Stimulated activated CD4-positive, alpha-beta T cell treated with anti-CD3 and anti-CD28 coated beads, Interleukin-2, amount 100 ng/mL, for 4 hours (primary cell): ENCODE results near the gene TAB2.

ENCODE experiments used
- DNase-seq: peaks from one replicate; pipeline ENCODE4 v3.0.0-alpha.2; 2020; ENCODE audit warnings: low read depth

Gene TAB2, protein sequence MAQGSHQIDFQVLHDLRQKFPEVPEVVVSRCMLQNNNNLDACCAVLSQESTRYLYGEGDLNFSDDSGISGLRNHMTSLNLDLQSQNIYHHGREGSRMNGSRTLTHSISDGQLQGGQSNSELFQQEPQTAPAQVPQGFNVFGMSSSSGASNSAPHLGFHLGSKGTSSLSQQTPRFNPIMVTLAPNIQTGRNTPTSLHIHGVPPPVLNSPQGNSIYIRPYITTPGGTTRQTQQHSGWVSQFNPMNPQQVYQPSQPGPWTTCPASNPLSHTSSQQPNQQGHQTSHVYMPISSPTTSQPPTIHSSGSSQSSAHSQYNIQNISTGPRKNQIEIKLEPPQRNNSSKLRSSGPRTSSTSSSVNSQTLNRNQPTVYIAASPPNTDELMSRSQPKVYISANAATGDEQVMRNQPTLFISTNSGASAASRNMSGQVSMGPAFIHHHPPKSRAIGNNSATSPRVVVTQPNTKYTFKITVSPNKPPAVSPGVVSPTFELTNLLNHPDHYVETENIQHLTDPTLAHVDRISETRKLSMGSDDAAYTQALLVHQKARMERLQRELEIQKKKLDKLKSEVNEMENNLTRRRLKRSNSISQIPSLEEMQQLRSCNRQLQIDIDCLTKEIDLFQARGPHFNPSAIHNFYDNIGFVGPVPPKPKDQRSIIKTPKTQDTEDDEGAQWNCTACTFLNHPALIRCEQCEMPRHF

DNA sequence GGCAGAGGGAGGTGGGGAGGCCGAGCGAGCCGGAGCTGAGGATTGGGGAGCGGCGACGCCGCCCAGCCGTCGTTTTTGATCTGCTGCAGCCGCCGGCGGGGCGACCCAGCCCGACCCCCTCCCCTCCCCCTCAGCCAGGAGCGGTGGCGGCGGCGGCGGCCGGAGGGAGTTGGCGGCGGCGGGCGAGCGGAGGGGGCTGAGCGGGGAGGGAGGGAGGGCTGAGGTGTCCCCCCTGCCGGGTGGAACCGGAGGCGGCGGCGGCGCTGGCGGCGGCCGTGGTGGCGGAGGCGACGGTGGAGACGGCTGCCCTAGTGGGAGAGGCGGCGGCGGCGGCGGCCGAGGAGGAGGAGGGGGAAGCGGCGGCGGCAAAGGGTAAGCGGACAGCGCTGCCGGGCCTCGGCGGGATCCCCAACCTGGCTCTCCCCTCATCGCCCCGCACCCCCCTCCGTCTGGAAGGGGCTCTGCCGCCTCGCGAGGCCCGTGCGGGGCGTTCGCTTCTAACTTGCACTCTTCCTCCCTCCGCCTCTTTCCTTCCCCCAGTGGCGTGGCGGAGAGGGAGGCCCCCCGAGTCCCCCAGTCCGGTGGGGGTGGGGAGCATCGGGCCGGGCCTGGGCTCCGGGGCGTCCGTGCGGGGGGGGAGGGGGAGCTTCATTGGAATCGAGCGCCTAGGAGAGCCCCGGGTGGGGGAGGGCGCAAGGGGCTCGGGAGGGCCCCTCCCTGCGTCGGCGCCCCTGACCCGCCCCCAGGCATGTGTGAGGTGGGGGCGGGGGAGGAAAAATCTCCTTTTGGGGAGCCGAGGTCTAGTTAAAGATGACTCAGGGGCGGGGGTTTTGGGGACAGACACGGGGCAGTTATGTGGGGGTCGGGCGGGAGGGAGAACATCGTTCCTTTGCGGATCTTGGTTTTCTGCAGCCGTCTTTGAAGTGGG lies at the start of gene TAB2:
TSS of gene TAB2 (plus strand) at position 69 of the 928 bp plus-strand sequence. CDS start 52,286 bp downstream, outside the sequence.
- DNase-seq, result peak; percentile 86

DNA sequence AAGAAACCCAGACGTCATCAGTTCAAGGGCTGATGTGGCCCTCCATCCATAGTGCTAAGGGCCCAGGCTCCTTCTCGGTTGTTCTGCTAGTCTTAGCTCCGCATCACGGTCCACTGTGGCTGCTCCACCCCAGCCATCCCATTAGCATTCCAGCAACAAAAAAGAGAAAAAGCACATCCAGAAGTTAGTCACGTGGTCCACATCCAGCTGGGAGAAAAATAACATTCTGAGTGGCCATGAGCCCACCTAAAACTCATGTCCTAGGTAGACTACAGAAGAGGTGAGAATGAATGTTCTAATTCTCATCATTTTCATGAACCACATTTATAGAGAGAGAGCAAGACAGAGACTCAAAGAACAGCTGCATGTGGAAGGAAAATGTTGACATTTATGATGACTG lies 49.4 kb upstream of the TAB2 start:
- DNase-seq, result no peak

DNA sequence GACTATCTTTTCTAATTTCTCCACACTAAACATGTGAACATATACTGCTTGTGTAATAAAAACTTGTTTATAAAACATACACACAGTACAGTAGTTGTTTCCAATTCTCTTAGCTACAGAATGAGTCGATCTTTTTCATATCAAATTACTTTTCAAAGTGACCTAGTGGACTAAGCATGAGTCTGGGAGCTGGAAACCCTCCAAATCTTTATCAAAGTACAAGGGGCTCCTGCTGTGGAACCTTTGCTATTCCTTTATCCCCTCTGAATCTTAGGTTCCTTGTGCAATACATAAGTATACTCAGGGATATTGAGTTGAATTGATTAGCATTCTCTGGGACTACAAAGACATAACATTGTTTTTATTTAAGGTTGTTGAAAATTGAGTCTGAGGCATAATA lies 48.7 kb upstream of the TAB2 start:
- no peak for DNase-seq

DNA sequence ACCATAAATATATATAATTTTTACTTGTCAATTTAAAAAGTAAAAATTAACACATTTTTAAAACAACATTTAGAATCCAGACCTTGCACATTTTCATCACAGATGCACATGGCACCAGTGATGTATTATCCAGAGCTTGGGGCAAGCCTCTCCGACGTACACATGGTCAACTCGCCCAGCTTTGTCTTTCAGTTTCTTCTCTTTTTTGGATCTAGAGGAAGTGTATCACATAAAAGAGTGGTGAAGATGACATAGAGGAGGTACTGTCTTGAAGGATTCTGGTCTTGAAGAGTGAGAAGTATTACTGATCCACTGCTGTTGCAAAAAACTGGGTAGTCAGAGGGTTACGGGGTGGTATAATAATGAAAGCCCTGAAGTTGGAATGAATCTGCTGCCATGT lies 46.9 kb upstream of the TAB2 start:
- no peak for DNase-seq

DNA sequence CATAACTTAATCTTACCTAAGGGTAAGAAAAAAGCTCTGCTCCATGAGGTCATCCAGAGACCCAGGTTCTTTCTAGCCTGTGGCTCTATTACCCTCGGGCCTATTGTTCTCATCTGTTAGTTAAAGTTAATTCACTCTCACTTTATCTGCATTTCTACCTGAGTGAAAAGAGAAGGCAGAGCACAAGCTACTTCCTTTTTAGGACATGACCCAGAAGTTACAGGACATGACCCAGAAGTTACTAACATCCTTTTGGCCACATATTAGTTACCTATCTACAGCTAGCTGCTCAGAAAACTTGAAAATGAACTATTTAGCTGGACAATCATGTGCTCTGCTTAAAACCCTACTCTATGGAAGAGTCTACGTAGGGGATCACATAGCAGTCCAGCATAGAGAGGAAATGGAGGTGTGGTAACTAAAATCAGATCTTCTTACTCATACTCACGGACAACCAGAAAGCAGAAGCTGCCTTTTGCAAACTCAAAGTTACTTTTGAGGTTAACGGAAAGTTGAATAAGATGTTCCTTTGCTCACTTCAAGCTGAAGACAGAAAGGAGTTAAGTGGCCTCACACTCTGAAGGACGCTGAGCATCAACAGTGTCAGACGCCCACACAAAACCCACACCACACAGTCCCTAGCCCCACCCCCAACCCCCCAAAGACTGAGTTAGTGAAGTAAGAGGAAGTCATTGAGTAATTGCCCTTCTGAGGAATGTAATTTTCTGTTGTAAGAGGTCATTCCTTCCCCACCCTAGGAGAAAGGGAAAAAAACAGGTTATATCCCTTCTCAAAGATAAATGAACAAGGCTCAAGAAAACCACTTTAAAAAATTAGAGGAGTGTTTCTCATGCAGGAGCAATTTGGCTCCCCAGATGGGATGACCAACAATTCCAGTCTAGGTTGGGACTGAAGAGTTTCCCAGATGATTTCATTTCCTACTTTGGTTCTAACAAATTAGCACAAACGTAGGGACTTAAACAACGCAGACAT lies 45.9 kb upstream of the TAB2 start:
- peak; percentile 82 for DNase-seq

DNA sequence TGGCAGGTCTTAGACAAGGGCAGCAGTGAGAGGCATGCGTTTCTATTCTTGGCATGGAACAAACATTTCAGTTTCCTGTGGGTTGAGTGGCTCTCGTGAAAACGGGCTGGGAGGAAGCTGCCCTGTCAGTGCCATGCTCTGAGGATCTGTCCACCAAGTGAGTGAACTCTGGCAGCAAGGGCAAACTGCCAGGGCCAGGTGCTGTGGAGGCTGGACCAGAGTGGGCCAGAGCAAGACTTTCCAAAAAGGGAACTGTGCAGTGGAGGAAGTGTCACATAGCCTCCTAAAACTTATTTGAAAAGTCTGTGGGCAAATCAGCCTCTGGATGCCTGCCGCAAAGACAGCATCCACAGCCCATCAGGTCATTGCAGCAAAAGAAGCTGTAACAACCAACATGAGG lies 44.2 kb upstream of the TAB2 start:
- DNase-seq, result no peak

DNA sequence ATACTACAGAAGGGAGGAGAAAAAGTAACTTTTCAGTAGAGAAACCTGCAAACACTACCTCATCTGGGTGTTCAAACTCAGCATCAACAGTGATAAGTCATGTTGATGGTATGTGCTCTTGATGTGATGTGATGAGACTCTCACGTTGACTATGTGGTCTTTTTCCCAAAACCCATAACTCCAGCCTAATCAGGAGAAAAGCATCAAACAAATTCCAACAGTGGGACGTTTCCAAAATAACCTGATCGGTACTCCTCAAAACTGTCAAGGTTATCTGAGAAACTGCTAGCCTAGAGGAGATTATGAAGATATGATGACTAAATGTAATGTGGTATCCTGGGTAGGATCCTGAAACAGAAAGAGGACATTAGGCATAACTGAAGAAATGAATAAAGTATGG lies 41.9 kb upstream of the TAB2 start:
- no peak for DNase-seq

DNA sequence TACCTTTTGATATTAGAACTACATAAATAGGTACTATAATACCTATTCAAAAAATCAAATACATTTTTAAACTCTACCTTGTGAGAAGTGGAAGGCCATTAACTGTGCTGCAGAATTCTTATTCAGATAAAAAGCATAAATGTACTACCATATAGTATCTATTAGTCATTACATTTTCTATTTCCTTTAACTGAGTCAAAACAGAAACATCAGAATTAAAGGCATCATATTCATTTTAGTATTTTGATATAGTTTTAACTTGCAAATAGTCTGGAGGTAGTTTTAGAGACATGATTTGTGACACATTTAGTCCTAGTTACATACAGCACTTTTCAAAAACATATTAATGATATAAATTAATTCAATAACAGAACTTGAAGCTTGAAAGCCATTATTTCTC lies 39.9 kb upstream of the TAB2 start:
- DNase-seq, result no peak

DNA sequence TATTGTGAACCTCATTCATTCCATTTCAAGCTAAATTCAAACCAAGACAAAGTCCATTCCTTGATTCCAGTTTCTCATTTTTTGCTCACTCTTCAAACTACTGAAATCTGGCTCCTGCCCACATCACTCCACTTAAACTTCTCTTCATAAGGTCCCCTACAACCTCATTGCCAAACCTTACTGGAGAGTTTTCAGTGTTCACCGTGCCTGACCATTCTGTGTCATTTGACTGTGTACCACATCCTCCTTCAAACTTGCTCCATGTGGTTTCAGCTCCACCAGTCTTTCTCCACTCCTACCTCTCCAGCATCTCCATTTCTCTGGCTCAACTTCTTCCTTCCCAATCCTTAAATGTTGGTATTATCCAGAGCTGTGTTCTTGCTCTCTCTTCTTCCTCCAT lies 38.5 kb upstream of the TAB2 start:
- no peak for DNase-seq

DNA sequence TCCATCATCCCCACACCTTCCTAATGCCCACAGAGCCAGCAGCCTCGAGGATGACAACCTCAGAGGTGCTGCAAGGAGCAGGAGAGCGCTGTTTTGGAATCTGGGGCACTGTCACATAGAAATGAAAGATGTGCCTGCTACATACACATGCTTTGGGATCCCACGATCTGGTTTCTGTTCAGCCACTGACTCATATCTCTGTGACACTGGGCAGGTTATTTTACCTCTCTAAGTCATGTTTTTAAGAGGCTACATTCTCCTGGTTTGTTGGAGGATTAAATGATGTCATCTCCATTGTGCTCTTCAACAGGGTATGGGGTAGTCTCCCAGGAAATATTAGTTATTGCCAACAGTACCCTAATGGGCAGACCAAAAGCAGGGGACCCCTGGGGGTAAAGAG lies 32.6 kb upstream of the TAB2 start:
- no peak for DNase-seq

DNA sequence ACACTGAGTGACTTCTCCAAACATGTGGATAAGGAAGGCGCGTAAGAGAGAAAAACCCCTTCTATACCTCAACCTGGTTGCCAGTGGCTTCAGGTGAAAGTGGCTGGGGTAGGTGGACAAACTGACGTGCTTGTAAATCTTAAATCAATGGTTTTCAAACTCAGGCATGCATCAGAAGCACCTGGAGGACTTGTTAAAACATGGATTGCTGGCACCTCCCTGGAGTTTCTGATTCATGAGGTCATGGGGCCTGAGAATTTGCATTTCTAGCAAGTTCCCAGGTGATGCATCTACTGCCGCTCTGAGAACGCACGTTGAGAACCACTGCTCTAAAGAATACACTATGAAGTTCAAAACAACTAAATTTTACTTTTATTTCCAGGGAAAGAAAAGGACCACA lies 31.9 kb upstream of the TAB2 start:
- DNase-seq, result no peak

DNA sequence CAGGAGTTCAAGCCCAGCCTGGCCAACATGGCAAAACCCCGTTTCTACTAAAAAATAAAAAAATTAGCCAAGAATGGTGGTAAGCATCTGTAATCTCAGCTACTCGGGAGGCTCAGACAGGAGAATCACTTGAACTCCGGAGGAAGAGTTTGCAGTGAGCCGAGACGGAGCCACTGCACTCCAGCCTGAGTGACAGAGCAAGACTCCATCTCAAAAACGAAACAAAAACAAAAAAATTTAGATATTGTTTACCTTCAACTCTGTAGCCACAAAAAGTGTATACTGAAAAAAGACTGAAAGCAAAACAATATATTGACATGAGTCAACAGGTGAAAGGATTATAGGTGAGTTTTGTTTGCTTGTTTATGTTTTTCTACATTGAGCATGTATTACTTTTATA lies 30.6 kb upstream of the TAB2 start:
- no peak for DNase-seq

DNA sequence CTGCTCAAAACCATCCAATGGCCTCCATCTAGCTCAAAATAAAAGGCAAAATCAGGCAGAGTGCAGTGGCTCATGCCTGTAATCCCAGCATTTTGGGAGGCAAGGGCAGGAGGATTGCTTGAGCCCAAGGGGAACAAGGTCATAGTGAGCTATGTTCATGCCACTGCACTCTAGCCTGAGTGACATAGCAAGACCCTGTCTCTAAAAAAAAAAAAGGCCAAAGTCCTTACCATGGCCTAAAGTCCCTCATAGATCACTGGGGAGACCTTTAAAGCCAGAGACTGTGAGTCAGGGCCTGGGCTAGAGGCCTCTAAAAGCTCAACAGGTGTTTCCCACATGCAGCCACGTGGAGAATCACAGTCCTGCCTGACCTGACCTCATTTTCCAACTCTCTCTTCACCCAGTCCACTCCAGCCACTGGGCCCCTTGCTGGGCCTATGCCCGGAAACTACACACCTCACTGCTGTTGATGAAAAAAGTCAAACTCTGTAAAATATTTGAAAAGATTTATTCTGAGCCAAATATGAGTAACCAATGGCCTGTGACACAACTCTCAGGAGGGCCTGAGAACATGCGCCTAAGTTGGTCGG lies 28.2 kb upstream of the TAB2 start:
- no peak for DNase-seq

DNA sequence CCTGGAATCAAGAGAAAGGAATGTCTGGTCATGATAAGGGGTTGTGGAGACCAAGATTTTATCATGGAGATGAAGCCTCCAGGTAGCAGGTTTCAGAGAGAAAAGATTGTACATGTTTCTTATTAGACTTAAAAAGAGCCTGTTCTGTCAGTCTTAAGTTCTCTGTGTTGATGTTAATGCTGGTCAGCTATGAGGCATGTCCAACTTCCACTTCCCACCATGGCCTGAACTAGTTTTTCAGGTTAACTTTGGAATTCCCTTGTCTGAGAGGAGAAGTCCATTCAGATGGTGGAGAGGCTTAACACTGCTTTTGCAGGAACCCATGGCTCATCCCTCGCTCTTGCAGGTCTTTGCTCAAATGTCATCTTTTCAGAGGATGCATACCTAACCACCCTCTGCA lies 27.5 kb upstream of the TAB2 start:
- DNase-seq, result no peak

DNA sequence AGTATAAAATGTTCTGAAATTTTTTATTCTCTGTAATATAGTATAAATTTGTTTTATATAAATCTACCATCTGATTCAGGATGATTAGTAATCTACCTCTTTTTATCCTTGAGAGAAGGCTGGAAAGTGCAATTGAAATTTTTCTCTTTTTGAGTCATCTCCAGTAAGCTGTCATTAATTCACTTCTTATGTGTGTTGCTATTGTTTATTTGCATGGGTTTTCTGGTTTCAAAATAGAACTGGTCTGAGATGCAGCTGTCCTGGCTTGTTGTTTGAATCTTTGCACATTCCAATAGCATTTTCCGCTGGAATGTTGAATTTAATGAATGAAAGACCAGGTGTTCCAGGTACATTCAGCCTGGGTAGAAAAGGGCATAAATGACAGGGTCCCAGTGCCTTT lies 24.3 kb upstream of the TAB2 start:
- no peak for DNase-seq

DNA sequence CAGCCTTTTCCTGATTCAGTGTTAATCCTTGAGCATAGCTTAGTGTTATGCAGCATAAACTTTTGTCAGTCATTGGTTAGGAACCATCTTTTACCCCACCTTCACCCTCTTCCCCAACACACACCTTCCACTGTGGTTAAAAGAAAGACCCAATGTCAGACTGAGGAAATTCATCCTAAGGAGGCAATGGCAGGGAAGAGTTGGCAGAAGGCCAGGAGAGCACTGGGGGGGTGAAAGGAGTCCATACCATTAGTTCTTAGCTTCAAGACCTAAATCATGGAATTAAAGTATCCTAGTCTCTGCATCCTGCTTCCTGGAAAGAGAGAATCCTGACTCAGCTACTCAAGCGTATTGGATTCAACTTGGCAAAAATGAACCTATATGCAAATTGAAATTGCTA lies 16.9 kb upstream of the TAB2 start:
- DNase-seq, result no peak

DNA sequence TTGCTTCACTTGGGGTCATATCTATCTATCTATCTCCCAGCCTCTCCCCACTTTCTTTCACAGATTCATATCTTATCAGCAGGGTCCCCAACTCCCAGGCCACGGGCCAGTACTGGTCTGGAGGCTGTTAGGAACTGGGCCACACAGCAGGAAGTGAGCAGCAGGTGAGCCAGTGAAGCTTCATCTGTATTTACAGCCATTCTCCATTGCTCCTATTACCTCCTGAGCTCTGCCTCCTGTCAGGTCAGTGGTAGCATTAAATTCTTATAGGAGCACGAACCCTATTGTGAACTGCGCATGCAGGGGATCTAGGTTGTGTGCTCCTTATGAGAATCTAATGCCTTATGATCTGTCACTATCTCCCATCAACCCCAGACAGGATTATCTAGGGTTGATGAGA lies 14.8 kb upstream of the TAB2 start:
- no peak for DNase-seq

DNA sequence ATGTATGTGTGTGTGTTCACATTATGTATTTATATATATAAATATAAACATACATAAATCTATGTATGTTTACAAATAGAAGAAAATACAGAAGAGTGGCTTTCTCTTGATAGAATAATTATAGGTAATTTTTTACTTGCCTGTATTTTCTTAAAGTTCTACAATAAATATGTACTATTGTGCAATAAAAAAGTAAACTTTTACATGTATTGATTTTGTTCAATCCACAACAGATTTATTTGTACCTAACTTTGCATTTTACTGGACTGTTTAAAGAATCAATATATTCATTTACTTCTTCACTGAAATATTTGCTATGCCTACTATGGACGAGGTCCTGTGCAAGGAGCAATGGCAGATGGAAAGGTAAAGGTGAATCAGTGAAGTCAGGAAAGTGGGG lies 14.0 kb upstream of the TAB2 start:
- no peak for DNase-seq

DNA sequence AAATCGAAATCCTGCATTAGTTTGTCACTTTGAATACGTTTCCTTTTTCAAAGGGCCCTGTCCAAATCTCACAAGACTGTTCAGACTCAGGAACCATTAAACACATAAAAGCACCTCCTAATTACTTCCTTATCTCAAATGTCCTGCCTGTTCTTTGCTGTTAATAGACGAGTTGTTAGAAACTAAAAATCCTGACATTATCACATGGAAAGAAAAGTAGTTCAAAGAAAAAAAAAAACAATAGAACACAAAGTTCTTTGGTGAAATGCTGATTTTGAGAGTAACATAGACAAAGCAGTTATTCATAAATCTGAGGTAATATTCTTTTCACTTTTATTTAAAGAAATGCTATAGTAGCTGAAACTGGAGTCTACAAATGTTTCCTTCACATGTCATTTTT lies 12.1 kb upstream of the TAB2 start:
- DNase-seq, result no peak

DNA sequence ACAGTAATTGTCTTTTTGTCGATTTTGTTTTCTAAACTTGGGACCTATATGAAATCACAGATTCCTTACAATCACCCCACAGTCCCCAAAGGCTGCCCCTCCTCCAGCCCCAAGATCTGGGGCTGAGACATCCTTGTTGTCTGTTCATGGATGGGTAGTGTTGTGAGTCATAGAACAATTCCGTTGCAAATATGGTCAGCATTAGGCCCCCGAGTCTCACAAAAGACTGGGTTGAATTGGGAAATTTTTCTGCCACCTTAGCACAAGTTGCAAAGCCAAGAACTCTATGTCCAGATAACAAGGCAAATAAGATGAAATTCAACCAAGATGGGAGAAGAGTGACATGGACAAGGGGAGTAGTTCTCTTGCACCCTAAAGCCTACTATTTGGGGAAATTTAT lies 10.5 kb upstream of the TAB2 start:
- DNase-seq, result no peak

DNA sequence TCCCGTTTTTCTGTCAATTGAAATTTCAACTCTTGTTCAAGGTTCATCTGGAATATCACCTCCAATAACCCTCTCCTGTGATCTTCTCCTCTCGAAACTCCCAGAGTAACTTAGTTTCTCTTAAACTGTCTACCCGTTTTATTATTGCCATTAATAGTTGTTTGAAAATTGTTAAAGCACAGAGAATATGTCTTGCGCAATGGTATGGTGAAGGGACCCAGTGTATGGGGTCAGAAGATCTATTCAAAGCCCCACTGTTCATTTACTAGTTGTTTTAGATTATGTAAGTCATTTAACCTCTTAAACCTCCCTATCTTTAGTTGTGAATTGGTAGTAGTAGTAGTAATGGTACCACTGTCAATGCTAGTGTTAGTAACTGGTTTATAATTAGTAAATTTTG lies 6.2 kb upstream of the TAB2 start:
- no peak for DNase-seq
